HEK293 (cell line): Measurements from ENCODE around the gene ERAP2.

Experiments used
- CTCF ChIA-PET: fragments of 350-600 bp; formaldehyde crosslinking; extraction: SDS; loops from one replicate; lab custom pipeline; 2021; ENCODE audit warnings: antibody characterized with exemption; lab: Yijun Ruan, JAX
- POLR2A ChIA-PET: fragments of 300-600 bp; formaldehyde crosslinking; extraction: SDS; loops from one replicate; lab custom pipeline; 2020; ENCODE audit warnings: antibody characterized with exemption, inconsistent platforms; lab: Yijun Ruan, JAX
- H3K27ac ChIP-seq: fragments of 200-500 bp; sonication (Bioruptor generic); 2 replicates; pipeline ENCODE4 v1.5.1; 2014; ENCODE audit warnings: low read depth, low read length, control low read depth, inconsistent platforms; ENCODE audit errors: extremely low read depth
- H3K36me3 ChIP-seq, 2 experiments: fragments of 200-500 bp in 1 of 2; sonication (Bioruptor generic) in 1 of 2; 1 replicate in 1 of 2; 2 replicates in 1 of 2; pipeline ENCODE4 v1.5.1; 2014 to 2017; ENCODE audit warnings: inconsistent platforms in 2 of 2, low read length in 2 of 2; ENCODE audit not compliant: control insufficient read depth in 2 of 2, insufficient read depth in 1 of 2
- H3K4me1 ChIP-seq: fragments of 200-500 bp; sonication (Bioruptor generic); 2 replicates; pipeline ENCODE4 v1.5.1; 2014; ENCODE audit warnings: mild to moderate bottlenecking, low read length, inconsistent platforms; ENCODE audit not compliant: control insufficient read depth, insufficient read depth
- H3K4me3 ChIP-seq: 2 replicates; pipeline ENCODE4 v1.5.1; 2011; ENCODE audit warnings: low read depth, mild to moderate bottlenecking, control low read depth, low read length, moderate library complexity
- H3K9me3 ChIP-seq: fragments of 200-500 bp; sonication (Bioruptor generic); 2 replicates; pipeline ENCODE4 v1.5.1; 2014; ENCODE audit warnings: low read depth, low read length, inconsistent platforms; ENCODE audit not compliant: control insufficient read depth, insufficient read depth
- HOXA7 ChIP-seq: sonication (generic); formaldehyde crosslinking; IDR thresholded peaks from 2 replicates; pipeline ENCODE4 v1.8.1; 2022; ENCODE audit warnings: missing genetic modification reagents, borderline replicate concordance
- KLF8 ChIP-seq: fragments of 450-650 bp; formaldehyde crosslinking; IDR thresholded peaks from 2 replicates; pipeline ENCODE4 v1.5.1; 2016; ENCODE audit warnings: missing biosample characterization, missing genetic modification characterization
- MZF1 ChIP-seq: fragments of 450-650 bp; formaldehyde crosslinking; IDR thresholded peaks from 2 replicates; pipeline ENCODE4 v1.5.1; 2017; ENCODE audit warnings: missing biosample characterization, missing genetic modification characterization, borderline replicate concordance
- PRDM1 ChIP-seq: fragments of 450-650 bp; formaldehyde crosslinking; IDR thresholded peaks from 2 replicates; pipeline ENCODE4; 2016; ENCODE audit warnings: missing biosample characterization, missing genetic modification characterization
- TSHZ1 ChIP-seq: fragments of 450-650 bp; formaldehyde crosslinking; IDR thresholded peaks from 2 replicates; pipeline ENCODE4 v1.5.1; 2016; ENCODE audit warnings: missing biosample characterization, missing genetic modification characterization, borderline replicate concordance
- ZBTB48 ChIP-seq: fragments of 450-650 bp; formaldehyde crosslinking; IDR thresholded peaks from 2 replicates; pipeline ENCODE4 v1.5.1; 2016; ENCODE audit warnings: missing biosample characterization, missing genetic modification characterization
- ZFP37 ChIP-seq: fragments of 450-650 bp; formaldehyde crosslinking; IDR thresholded peaks from 2 replicates; pipeline ENCODE4 v1.5.1; 2016; ENCODE audit warnings: missing biosample characterization, missing genetic modification characterization
- ZNF121 ChIP-seq: fragments of 450-650 bp; formaldehyde crosslinking; IDR thresholded peaks from 2 replicates; pipeline ENCODE4 v1.5.1; 2016; ENCODE audit warnings: missing biosample characterization, missing genetic modification characterization
- ZNF146 ChIP-seq: fragments of 450-650 bp; formaldehyde crosslinking; IDR thresholded peaks from 2 replicates; pipeline ENCODE4 v1.5.1; 2016; ENCODE audit warnings: missing biosample characterization, missing genetic modification characterization
- ZNF174 ChIP-seq: fragments of 450-650 bp; formaldehyde crosslinking; IDR thresholded peaks from 2 replicates; pipeline ENCODE4 v1.5.0; 2017; ENCODE audit warnings: missing biosample characterization, mild to moderate bottlenecking, missing genetic modification characterization
- ZNF2 ChIP-seq: fragments of 450-650 bp; formaldehyde crosslinking; IDR thresholded peaks from 2 replicates; pipeline ENCODE4 v1.5.1; 2016; ENCODE audit warnings: missing biosample characterization, missing genetic modification characterization
- ZNF214 ChIP-seq: fragments of 450-650 bp; formaldehyde crosslinking; IDR thresholded peaks from 2 replicates; pipeline ENCODE4 v1.5.1; 2017; ENCODE audit warnings: missing biosample characterization, mild to moderate bottlenecking, missing genetic modification characterization, borderline replicate concordance
- ZNF239 ChIP-seq: fragments of 450-650 bp; formaldehyde crosslinking; IDR thresholded peaks from 2 replicates; pipeline ENCODE4 v1.5.1; 2016; ENCODE audit warnings: missing biosample characterization, missing genetic modification characterization
- ZNF335 ChIP-seq: fragments of 450-650 bp; formaldehyde crosslinking; conservative IDR thresholded peaks from 2 replicates; pipeline ENCODE4 v1.5.1; 2016; ENCODE audit warnings: missing biosample characterization, missing genetic modification characterization
- ZNF561 ChIP-seq: fragments of 450-650 bp; IDR thresholded peaks from 2 replicates; pipeline ENCODE4 v1.5.1; 2018; ENCODE audit warnings: missing biosample characterization, missing genetic modification characterization, borderline replicate concordance
- ZNF600 ChIP-seq: fragments of 450-650 bp; formaldehyde crosslinking; IDR thresholded peaks from 2 replicates; pipeline ENCODE4 v1.5.1; 2016; ENCODE audit warnings: missing biosample characterization, missing genetic modification characterization
- ZNF660 ChIP-seq: fragments of 450-650 bp; IDR thresholded peaks from 2 replicates; pipeline ENCODE4 v1.5.1; 2018; ENCODE audit warnings: missing biosample characterization, mild to moderate bottlenecking, missing genetic modification characterization
- ZNF701 ChIP-seq: fragments of 450-650 bp; formaldehyde crosslinking; IDR thresholded peaks from 2 replicates; pipeline ENCODE4 v1.5.1; 2016; ENCODE audit warnings: missing biosample characterization, missing genetic modification characterization
- ZNF768 ChIP-seq: fragments of 450-650 bp; formaldehyde crosslinking; IDR thresholded peaks from 2 replicates; pipeline ENCODE4 v1.5.1; 2018; ENCODE audit warnings: missing biosample characterization, mild to moderate bottlenecking, missing genetic modification characterization
- ZNF830 ChIP-seq: fragments of 450-650 bp; IDR thresholded peaks from 2 replicates; pipeline ENCODE4 v1.5.0; 2018; ENCODE audit warnings: missing biosample characterization, missing genetic modification characterization, low read depth, mild to moderate bottlenecking, moderate library complexity
- TF ChIP-seq, protein P1 (sequence below): fragments of 450-650 bp; formaldehyde crosslinking; IDR thresholded peaks from 2 replicates; pipeline ENCODE4 v1.5.1; 2016; ENCODE audit warnings: missing biosample characterization, missing genetic modification characterization
- TF ChIP-seq, protein P2 (sequence below): fragments of 450-650 bp; formaldehyde crosslinking; IDR thresholded peaks from 2 replicates; pipeline ENCODE4 v1.5.1; 2017; ENCODE audit warnings: missing biosample characterization, missing genetic modification characterization

The ERAP2 gene, protein sequence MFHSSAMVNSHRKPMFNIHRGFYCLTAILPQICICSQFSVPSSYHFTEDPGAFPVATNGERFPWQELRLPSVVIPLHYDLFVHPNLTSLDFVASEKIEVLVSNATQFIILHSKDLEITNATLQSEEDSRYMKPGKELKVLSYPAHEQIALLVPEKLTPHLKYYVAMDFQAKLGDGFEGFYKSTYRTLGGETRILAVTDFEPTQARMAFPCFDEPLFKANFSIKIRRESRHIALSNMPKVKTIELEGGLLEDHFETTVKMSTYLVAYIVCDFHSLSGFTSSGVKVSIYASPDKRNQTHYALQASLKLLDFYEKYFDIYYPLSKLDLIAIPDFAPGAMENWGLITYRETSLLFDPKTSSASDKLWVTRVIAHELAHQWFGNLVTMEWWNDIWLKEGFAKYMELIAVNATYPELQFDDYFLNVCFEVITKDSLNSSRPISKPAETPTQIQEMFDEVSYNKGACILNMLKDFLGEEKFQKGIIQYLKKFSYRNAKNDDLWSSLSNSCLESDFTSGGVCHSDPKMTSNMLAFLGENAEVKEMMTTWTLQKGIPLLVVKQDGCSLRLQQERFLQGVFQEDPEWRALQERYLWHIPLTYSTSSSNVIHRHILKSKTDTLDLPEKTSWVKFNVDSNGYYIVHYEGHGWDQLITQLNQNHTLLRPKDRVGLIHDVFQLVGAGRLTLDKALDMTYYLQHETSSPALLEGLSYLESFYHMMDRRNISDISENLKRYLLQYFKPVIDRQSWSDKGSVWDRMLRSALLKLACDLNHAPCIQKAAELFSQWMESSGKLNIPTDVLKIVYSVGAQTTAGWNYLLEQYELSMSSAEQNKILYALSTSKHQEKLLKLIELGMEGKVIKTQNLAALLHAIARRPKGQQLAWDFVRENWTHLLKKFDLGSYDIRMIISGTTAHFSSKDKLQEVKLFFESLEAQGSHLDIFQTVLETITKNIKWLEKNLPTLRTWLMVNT

DNA sequence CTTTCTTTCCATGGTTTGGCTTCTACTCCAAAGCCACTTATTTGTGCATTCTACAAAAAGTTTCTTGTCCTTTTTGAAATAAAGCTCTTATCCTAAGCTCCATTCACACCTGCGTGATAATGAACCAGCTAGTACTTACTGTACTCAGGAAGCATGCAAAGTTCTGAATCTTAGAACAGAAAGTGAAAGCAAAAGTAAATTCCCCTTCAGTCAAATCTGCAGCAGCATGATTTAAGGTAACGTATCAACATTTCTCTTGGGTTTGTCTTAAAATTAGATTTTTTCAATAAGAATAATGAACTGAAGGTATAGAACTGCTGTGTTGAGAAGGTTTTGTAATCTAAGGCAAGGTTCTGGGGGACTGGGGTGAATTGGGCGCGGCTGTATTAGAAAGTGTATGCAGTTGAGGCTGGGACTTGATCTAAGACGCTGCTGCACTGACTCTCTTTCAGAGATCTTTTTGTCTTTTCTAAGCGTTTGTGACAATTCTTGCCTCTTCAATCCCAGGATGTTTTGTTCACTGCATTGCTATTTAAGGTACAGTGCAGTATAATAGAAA, at the start of gene ERAP2:
Gene ERAP2, plus strand, starts transcription at position 209 of the 559 bp plus-strand sequence. CDS start 3,186 bp downstream, outside the sequence.
- Histone ChIP-seq H3K27ac (peak within 1 kb of the TSS; percentile 27; the same call in 1 of the 2 replicates), H3K4me1 (no peaks in the 10 kb centered on the region; the same call in 1 of the 2 replicates), H3K9me3 (no peaks in the 10 kb centered on the region), H3K36me3 (no peaks in the 10 kb centered on the region), H3K4me3 (peak within 1 kb of the TSS; percentile 49)
- CTCF ChIA-PET: interaction anchor here (0.6 to 1.7 kb wide), 7 partner anchors 7 to 532 kb away, joined by 3 to 10 read pairs (median 3); partner anchors contain the start of gene LNPEP
- TF ChIP-seq ZNF146 (tag by site-specific recombination) (no peak), ZFP37 (tag by site-specific recombination) (0 out of 2 replicates have a peak, but pooled peaks have one; percentile 37), MZF1 (tag by site-specific recombination) (0 out of 2 replicates have a peak, but pooled peaks have one; percentile 25), ZNF335 (tag by site-specific recombination) (peak; percentile 16; the same call in 1 of the 2 replicates), PRDM1 (tag by site-specific recombination) (peak; percentile 94), ZBTB48 (tag by site-specific recombination) (no peak), ZNF561 (tag by site-specific recombination) (0 out of 2 replicates have a peak, but pooled peaks have one; percentile 7), ZNF660 (tag by site-specific recombination) (peak; percentile 54; the same call in 1 of the 2 replicates)
- POLR2A ChIA-PET: interaction anchor here (1.0 to 1.5 kb wide), 2 partner anchors 60 to 68 kb away, joined by 3 to 7 read pairs; partner anchors contain the start of genes ERAP1 and LNPEP

- Histone ChIP-seq H3K27ac (no peak overlapping the region), H3K4me1 (no peaks in the 10 kb centered on the region), H3K9me3 (no peaks in the 10 kb centered on the region), H3K36me3 (no peaks in the 10 kb centered on the region), H3K4me3 (no peak overlapping the region)
- POLR2A ChIA-PET: no interaction called here
- TF ChIP-seq ZNF121 (tag by site-specific recombination) (no peak), ZNF239 (tag by site-specific recombination) (no peak), ZNF768 (tag by site-specific recombination) (no peak), ZNF174 (tag by site-specific recombination) (no peak), ZNF701 (no peak)
- CTCF ChIA-PET: no interaction called here
Measured at GRCh38 chr5:96829297-96829696, 47.0 kb upstream of the ERAP2 start.

- H3K27ac ChIP-seq: no peak overlapping the region
- H3K4me3 ChIP-seq: no peak overlapping the region
- no peaks in the 10 kb centered on the region for H3K9me3 ChIP-seq
- no peaks in the 10 kb centered on the region for H3K36me3 ChIP-seq
- ChIA-PET CTCF (no interaction called here), POLR2A (no interaction called here)
- no peaks in the 10 kb centered on the region for H3K4me1 ChIP-seq
- no peak for TF ChIP-seq ZNF2 (tag by site-specific recombination)
- TF ChIP-seq, protein P1, sequence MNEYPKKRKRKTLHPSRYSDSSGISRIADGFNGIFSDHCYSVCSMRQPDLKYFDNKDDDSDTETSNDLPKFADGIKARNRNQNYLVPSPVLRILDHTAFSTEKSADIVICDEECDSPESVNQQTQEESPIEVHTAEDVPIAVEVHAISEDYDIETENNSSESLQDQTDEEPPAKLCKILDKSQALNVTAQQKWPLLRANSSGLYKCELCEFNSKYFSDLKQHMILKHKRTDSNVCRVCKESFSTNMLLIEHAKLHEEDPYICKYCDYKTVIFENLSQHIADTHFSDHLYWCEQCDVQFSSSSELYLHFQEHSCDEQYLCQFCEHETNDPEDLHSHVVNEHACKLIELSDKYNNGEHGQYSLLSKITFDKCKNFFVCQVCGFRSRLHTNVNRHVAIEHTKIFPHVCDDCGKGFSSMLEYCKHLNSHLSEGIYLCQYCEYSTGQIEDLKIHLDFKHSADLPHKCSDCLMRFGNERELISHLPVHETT: no peak
- TF ChIP-seq ZNF600 (tag by site-specific recombination): no peak
- no peak for TF ChIP-seq ZNF214 (tag by site-specific recombination)
- TF ChIP-seq ZNF121 (tag by site-specific recombination): no peak
- TF ChIP-seq HOXA7 (CRISPR knock-in tag): no peak
- TF ChIP-seq, protein P2, sequence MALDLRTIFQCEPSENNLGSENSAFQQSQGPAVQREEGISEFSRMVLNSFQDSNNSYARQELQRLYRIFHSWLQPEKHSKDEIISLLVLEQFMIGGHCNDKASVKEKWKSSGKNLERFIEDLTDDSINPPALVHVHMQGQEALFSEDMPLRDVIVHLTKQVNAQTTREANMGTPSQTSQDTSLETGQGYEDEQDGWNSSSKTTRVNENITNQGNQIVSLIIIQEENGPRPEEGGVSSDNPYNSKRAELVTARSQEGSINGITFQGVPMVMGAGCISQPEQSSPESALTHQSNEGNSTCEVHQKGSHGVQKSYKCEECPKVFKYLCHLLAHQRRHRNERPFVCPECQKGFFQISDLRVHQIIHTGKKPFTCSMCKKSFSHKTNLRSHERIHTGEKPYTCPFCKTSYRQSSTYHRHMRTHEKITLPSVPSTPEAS (tag by site-specific recombination): no peak
- TF ChIP-seq KLF8: no peak
- TF ChIP-seq ZNF830 (tag by site-specific recombination): no peak
- no peak for TF ChIP-seq TSHZ1 (tag by site-specific recombination)
Measured at GRCh38 chr5:96834016-96834415, 42.3 kb upstream of the ERAP2 start.
